ENCODE data around the gene DNASE1L2.
A peak's percentile ranks its signal among the peaks of the same experiment; 100 is the strongest.

Gene DNASE1L2

DNA sequence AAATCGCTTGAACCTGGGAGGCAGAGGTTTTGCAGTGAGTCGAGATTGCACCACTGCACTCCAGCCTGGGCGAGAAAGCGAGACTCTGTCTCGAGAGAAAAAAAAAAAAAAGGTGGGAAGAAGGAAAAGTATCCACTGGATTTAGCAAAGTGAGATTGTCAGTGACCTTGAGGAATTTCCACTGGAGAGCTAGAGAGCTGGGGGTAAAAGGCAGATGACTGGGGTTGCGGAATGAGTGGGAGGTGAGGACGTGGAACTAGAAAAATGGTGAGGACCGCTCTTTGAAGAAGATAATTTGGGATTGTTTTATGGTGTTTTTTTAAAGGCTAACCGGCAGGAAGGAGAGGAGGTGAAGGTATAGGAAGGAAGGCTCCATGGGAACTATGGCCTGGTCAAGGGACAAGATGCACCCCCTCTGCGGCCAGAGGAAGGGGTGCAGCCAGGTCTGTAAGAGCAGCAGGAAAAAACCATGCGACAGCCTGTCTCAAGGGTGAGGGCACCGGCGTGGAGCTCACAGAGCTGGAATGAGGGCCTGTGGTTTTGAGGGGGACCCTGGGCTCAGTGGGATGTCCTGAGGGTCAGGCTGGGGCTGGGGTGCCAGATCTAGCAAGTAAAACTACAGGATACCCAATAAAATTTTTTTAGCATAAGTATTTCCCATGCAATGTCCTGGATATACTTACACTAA, 31.7 kb upstream of the DNASE1L2 start:
- DNase-seq = no peak

DNA sequence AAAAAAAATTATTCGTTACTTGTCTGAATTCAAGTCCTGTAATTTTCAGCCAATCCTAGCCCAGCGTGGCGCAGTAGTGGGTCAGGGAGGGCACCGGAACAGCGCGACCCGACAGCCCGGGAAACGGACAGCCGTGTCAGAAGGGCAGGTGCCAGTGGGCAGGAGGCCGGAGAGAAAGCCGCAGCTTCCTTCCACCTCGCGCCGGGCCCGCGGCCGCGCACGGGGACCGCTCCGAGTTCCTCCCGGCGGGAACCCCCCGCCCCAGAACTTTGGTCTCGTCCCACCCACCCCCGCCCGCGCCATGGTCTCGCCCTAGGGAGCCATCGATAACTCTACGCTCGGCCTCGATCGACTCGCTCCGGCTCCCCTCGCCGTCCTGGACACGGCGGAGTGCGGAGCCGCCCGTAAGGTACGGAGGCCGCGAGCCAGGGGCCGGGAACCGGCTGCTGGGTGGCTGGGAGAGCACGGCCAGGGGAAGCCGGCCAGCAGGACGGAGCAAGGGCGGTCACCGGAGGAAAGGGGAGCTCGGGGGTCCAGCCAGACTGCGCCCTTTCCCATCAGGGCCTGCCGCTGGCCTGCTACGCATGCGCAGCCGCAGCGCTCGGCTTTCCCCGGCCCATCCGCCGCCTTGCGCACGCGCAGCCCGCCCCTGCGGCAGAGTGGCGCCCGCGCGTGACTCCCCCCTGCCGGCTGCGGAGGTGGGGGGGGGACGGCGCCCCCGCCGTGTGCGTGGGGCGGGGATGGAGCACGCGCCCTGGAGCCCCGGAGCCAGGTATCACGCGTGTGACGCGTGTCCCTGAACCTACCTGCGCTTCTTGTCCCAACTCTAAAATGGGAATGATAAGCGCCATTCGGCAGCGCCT, 30.9 kb upstream of the DNASE1L2 start, which contains the start of gene MLST8:
Gene MLST8, plus strand, starts transcription at position 351 of the 863 bp plus-strand sequence. CDS start 632 bp downstream, outside the sequence.
- DNase-seq = peak; percentile 91

DNA sequence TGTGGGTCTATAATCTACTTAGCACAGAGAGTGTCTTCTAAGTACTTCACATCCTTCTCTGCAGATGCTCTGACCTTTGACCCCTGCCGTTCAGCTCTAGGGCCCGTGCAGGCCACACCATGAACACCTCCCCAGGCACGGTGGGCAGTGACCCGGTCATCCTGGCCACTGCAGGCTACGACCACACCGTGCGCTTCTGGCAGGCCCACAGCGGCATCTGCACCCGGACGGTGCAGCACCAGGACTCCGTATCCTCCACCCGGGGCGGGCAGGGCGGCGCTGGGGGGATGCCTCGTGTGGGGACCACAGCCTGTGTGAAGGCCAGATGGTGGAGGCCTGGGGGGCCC, 30.3 kb upstream of the DNASE1L2 start:
- DNase-seq = no peak

DNA sequence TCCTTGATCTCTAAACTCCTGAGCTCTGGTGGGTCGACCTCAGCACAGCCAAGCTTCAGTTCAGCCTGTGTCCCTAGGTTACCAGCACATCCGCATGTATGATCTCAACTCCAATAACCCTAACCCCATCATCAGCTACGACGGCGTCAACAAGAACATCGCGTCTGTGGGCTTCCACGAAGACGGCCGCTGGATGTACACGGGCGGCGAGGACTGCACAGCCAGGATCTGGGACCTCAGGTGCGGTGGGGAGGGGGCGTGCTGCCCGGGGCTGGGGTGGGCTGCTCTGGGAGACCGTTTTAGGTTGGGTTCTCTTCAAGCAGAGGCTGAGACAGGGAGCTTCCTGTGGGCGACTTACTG, 29.8 kb upstream of the DNASE1L2 start:
- no peak for DNase-seq

DNA sequence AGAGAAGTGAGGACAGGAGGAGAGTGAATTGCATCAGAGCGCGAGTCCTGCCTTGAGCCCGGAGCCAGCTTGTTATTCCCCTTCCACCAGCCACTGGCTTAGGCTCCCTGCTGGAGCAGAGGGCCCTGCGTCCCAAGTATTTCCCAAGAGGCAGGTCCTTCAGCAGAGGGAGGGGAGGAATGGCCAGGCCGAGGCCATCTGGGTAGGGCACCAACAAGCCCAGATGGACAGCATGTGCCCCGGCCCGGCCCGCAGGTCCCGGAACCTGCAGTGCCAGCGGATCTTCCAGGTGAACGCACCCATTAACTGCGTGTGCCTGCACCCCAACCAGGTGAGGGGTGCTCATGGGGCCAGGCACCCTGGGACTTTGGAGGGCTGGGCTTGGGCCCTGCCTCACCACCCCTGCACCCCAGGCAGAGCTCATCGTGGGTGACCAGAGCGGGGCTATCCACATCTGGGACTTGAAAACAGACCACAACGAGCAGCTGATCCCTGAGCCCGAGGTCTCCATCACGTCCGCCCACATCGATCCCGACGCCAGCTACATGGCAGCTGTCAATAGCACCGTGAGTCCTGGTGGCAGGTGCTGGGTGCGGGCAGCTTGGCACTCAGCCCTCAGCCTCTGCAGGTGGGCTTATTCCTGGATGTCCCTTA, 29.3 kb upstream of the DNASE1L2 start:
- DNase-seq = no peak

DNA sequence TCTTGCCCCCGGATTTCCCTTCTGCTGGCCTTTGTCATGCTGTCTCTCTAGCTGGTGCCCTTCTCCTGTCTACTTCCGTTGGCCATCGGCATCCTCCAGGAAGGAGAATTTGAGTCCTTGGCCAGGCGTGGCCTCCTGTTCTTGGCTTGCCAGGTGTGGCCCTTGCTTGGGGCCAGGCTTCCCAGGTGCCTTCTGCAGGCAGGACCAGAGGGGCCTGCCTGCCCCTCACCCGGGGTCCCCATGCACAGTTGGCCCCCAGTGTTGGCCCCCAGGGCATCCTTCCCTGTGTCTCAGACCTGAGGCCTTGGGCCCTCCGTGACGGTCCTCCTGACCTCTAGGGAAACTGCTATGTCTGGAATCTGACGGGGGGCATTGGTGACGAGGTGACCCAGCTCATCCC, 28.4 kb upstream of the DNASE1L2 start:
- DNase-seq = no peak

DNA sequence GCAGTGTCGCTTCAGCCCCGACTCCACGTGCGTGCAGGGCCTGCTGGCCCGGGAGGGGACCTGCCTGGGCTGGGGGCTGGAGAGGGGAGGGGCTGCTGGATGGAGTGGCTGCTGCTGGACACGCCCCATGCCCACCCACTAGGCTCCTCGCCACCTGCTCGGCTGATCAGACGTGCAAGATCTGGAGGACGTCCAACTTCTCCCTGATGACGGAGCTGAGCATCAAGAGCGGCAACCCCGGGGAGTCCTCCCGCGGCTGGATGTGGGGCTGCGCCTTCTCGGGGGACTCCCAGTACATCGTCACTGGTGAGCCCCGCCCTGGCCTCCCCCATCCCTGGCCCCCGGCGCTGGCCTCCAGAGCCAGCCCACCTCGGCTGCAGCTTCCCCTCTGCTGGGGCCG, 27.9 kb upstream of the DNASE1L2 start:
- DNase-seq = no peak

DNA sequence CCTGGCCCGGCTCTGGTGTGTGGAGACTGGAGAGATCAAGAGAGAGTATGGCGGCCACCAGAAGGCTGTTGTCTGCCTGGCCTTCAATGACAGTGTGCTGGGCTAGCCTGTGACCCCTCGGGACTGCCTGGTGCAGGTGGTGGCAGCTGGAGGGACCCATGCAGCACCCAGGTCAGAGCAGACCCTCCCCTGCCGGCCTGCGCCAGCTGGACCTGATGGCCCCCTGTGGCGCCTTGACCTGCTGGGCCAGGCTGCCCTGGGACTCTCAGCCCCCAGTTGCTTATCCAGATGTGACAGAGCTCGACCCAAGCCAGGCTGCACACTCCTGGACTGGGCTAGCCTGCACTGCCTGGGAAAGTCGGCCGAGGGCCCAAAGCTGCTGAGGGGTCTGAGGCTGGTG, 27.5 kb upstream of the DNASE1L2 start:
- DNase-seq = no peak

DNA sequence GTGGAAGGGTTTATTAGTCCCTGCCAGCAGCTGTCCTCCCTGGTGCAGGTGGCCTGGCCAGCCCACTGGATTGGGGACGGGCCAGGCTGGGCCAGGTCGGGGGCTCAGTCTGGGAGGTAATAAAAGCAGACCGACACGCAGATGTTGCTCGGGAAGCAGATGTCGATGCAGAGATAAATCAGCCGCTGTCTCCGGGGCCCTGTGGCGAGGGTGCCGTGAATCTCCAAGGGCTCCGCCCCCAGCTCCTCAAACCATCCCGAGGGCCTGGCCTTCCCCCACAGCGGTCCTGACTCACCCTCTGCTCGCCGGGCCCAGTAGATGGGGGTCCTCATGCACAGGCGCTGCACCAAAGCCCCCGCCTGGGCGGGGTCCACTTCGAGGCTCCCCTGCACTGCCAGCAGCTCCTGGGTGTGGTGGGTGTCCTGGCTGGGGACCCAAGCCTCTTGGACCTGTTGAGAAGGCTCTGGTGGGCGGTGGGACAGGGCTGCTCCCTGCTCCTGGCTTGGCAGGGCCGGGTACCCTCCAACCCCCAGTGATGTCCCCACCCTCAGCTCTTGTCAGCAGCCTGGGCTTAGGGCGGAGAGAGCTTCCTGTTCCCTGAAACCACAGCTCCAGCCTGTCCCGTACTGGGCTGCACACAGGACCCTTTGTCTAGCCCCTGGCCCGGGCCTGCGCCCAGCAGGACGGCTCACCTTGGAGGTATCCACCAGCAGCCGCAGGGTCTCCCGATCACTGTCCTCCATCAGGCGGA, 26.8 kb upstream of the DNASE1L2 start:
- no peak for DNase-seq

DNA sequence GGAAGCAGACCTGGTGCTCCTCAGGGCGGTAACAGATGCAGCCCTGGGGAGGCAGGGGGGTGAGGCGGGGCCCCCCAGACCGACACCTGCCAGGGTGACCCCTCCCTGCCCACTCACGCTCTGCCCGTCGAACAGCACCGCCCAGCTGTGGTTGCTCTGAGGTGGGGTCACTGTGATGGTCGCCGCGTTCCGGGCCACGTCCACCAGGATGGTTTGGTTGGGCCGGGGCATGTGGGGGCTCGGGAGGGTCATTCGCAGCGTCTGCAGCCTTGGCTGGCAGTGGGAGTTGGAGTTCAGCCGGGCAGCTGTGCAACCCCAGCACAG, 26.3 kb upstream of the DNASE1L2 start:
- DNase-seq = no peak

DNA sequence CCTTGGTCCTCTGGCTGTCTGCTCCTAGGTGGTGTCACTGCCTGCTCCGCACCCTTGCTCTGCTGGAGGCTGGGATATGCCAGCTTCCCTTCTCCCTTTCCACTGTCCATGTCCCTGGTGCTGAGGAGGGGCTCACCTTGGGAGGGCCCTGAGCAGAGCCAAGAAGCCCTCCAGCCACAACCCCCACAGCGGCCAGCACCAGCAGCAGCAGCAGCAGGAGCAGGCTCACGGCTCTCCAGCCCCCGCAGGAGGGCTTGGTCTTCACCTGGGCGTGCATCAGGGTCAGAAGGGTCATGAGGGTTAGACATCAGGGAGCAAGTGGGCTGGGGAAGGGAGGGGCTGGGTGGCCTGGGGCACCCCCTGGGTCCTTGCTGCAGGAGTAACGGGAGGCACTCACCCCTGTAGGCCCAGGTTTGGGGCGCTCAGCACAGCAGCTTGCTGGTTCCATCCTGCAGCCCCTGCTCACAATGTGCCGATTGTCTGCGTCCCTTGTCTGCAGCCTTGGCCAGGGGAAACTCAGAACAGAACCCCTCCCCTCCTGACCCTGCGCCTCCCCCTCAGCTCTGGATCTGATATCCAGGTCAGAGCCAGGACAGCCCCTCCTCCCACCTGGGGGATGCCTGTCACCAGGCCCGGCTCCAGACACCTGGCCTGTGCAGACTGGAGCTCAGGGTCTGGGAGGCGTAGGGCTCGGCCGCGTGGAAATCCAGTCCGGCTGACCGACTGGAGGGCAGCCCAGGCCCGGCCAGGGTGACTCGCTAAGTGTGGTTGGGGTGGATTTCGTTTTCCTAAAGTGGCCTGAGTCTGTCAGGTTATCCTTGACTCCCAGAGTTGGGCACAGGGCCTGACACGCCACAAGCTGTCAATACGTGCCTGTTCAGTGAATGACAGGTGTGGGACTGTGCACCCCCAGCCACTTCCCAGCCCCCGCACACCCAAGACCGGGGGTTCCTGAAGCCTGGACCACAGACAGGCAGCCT, 25.6 kb upstream of the DNASE1L2 start, which contains the start of gene BRICD5:
Gene BRICD5, minus strand, starts transcription at position 478 of the 980 bp plus-strand sequence. Its CDS starts 30 bp downstream, at position 448.
- DNase-seq = no peak

DNA sequence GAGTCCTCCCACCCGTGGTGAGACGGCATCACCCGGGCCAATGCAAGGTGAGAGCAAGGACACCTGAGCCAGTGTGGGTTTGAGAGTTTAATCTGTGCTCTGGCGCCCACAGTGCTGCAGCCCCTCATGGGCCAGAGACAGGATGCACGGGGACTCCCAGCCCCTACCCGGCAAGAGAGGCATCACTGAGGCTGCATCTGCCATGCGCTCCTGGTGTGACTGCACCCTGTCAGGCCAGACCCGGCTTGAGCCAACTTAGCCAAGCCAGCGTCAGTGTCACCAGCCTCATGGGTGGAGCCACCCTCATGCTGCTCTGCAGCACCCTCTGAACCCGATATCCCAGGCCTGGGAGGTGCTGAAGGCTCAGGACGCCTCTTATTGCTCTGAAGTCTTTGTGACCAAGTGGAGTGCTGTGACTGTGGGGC, 24.3 kb upstream of the DNASE1L2 start:
- DNase-seq = no peak

DNA sequence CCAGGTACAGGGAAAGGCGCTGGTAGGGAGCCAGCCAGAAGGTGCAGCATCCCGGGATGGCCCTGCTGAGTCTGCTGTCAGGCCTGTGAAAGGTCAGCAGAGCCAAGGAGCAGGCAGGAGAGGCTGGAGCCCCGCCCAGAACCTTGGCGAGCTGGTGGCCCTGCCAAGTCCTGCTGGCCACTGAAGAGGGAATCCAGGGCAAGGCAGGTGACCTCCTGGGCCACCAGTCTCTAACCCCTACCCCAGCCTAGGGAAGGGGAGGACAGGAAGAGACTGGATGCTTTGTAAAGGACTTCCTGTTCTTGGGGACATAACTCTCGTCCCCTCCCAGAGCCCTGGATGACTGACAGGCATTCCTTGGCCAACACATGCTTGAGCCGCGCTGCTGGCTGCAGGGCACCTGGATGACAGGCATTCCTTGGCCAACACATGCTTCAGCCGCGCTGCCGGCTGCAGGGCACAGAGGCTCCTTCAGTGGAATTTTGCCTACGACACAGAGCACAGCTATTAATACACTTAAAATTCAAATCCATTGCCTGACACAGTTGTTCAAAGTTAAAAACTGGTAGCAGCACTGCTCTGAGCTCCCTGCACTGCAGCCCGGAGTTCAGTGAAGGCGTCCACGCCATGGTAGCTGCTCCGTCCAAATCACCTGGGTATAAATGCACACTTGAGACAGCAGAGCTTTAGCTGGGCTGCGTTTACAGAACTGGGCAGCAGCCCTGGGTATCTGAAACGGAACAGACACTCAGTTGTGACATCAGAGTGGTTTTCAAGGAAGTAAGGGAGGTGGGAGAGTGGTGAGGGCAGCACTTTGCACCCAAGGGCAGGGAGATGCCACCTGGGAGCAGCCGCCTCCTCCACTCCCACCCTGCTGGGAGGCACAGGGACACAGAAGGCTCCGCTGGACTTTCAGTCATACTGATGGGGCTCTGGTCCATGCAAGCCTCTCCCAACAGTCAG, 23.6 kb upstream of the DNASE1L2 start:
- no peak for DNase-seq

DNA sequence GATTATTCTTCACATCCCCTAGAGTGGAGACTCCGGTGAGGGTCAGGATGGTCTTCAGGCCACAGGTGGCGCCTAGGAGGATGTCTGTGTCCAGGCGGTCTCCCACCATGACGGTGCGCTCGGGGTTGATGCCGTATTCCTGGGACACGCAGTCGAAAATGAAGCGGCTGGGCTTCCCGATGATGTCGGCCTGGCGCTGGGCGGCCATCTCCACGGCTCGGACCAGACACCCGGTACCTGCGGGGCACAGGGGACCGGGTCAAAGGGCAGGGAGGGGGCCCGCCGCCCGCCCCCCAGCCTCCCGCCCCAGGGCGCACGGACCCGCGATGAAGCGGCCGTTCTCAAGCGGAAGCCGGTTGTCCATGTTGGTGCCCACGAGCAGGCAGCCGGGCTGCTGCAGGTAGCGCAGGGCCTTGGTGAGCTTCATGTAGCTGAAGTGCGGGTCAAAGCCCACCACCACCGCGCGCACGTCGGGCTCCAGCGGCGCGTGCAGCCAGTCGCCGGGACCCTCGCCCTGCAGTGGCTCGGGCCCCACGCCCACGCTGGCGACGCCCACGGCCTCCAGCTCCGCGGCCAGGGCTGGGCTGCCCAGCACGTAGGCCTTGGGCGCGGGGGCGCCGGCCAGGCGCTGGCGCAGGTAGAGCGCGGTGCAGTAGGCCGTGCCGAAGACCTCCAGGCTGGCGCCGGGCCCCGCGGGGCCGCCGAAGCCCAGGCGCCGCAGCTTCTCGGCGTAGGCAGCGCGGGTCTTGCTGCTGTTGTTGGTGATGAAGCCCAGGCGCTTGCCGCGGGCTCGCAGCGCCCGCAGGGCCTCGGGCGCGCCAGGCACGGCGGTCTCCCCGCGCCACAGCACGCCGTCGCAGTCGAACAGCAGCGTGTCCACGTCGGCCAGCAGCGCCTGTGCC, 22.2 kb upstream of the DNASE1L2 start:
- DNase-seq = peak; percentile 25

DNA sequence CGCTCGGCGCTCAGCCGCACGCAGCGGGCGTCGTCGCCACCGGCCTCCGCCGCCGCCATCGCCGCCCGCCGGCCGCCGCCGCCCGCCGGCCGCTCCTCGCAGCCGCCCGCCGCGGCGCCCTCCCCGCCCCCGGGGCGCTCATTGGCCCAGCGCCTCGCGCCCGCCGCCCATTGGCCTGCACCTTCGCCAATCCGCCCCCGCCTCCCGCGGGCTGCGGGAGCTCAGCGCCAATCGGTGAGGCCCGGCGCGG, 21.6 kb upstream of the DNASE1L2 start, which contains the start of gene PGP:
Gene PGP, minus strand, starts transcription at position 122 of the 250 bp plus-strand sequence. Its CDS starts 63 bp downstream, at position 59.
- no peak for DNase-seq

DNA sequence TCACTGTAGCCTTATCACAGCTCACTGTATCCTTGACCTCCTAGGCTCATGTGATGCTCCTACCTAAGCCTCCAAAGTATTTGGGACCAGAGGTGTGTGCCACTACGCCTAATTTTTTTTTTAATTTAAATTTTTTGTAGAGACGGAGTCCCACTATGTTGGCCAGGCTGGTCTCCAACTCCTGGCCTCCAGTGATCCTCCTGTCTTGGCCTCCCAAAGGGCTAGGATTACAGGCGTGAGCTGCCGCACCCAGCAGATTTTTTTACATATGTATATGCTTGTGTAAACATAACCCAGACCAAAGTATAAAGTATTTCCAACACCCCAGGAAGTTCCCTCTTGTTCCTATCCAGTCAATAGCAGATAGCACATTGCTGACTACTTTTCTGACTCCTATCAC, 19.9 kb upstream of the DNASE1L2 start:
- DNase-seq = no peak

DNA sequence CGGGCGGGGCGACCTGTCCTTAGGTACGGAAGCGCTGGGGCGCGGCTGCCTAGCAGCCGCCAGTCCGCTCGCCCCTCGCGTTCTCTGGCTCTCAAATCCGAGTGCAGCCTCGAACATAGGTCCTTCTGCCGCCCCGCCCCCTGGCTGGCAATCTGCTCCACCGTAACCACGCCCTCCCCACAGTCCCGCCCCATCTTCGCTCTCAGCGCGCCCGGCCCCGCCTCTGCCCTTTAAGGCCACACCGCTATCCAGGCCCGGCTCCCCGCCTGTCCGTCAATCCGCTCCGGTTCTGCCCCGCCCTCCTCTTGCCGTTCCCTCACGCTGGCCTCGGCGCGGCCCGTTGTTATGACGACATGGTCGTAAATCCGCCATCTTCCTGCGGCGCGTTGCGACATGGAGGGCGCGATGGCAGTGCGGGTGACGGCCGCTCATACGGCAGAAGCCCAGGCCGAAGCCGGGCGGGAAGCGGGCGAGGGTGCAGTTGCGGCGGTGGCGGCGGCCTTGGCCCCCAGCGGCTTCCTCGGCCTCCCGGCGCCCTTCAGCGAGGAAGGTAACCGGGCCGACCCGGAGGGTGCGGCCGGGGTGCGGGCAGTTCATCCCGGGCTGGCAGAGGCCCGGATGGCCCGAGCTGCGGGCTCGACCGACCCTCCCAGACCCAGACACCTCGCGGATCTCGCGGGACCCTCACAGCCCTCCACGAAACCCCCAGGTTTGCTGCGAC, 12.9 kb upstream of the DNASE1L2 start, which contains the start of gene E4F1:
Gene E4F1, plus strand, starts transcription at position 371 of the 721 bp plus-strand sequence. Its CDS starts 23 bp downstream, at position 394.
- DNase-seq = peak; percentile 100

DNA sequence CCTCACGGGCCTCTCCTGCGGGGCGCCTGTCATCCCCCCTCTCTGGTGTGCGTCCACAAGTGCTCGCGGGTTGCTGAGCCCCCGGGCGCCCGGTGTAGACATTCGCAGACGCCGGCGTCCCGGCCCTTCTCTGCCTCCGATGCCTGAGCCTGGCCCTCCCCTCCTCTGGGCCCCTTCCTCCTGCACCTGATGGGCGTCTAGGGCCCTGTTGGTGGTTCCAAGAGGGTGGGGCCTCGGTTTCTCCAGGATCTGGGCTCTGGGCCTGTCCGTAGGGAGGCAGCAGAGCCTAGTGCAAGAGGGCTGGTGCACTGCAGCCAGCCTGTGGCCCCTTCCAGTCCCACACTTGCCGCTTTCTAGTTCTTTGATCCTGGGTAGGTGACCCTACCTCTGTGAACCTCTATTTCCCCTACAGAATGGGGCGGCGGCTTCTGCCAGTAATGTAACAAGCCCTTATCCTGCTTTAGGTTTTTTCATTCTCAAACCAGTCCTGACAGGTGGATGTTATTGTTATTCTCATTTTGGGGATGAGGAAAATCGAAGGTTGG, 12.2 kb upstream of the DNASE1L2 start:
- DNase-seq = peak; percentile 38
